GM23338 (cell line): ENCODE results near the gene HCFC1. TPM values are rescaled to one million over a fixed set of nuclear protein-coding genes. Genes with fewer than 3 reads are reported as not detected.
A peak's percentile ranks its signal among the peaks of the same experiment; 100 is the strongest.

Experiments used
- ATAC-seq: fragments of 200-7000 bp; cut with Tn5 transposase; 3 replicates; pipeline ENCODE4 v1.9.1; 2020
- DNase-seq: peaks from one replicate; pipeline ENCODE4 v3.0.0-alpha.2; 2015; ENCODE audit warnings: low spot score
- H2AFZ ChIP-seq: fragments of 200-600 bp; sonication (generic); 2 replicates; pipeline ENCODE4 v1.8.0; 2016; ENCODE audit warnings: antibody characterized with exemption, mild to moderate bottlenecking, moderate library complexity
- H3F3A ChIP-seq: fragments of 200-600 bp; sonication (generic); replicated peaks from 2 replicates; pipeline ENCODE4 v1.8.0; 2017; ENCODE audit warnings: antibody characterized with exemption, mixed run types, low read depth
- H3K27ac ChIP-seq: fragments of 200-600 bp; sonication (generic); 2 replicates; pipeline ENCODE4 v1.6.1; 2016; ENCODE audit warnings: low read depth
- H3K27me3 ChIP-seq: fragments of 200-600 bp; sonication (generic); 2 replicates; pipeline ENCODE4 v1.8.0; 2016; ENCODE audit warnings: mild to moderate bottlenecking, mixed run types, moderate library complexity; ENCODE audit not compliant: insufficient read depth
- H3K36me3 ChIP-seq: fragments of 200-600 bp; sonication (generic); 2 replicates; pipeline ENCODE4 v1.8.0; 2016; ENCODE audit warnings: mild to moderate bottlenecking; ENCODE audit not compliant: insufficient read depth
- H3K4me1 ChIP-seq: fragments of 200-600 bp; sonication (generic); 2 replicates; pipeline ENCODE4 v1.8.0; 2016; ENCODE audit warnings: mild to moderate bottlenecking, moderate library complexity; ENCODE audit not compliant: insufficient read depth
- H3K4me2 ChIP-seq: fragments of 200-600 bp; sonication (generic); 2 replicates; pipeline ENCODE4 v1.7.1; 2017; ENCODE audit warnings: mixed run types
- H3K4me3 ChIP-seq: fragments of 200-600 bp; sonication (generic); 2 replicates; pipeline ENCODE4 v1.6.1; 2016; ENCODE audit warnings: mixed run types
- H3K79me2 ChIP-seq: fragments of 200-600 bp; sonication (generic); replicated peaks from 2 replicates; pipeline ENCODE4 v1.8.0; 2017; ENCODE audit warnings: mild to moderate bottlenecking; ENCODE audit not compliant: insufficient read depth
- H3K9me2 ChIP-seq: fragments of 200-600 bp; sonication (generic); 2 replicates; pipeline ENCODE4 v1.8.0; 2017; ENCODE audit not compliant: insufficient read depth
- H4K20me1 ChIP-seq: fragments of 200-600 bp; sonication (generic); replicated peaks from 2 replicates; pipeline ENCODE4 v1.8.0; 2017; ENCODE audit warnings: mild to moderate bottlenecking; ENCODE audit not compliant: insufficient read depth
- H3K27ac Mint-ChIP-seq: 2 replicates; pipeline ENCODE4 v1.8.0; 2020; ENCODE audit warnings: inconsistent platforms, mild to moderate bottlenecking, moderate library complexity, mixed read lengths
- H3K27me3 Mint-ChIP-seq: 3 replicates; pipeline ENCODE4 v1.8.0; 2022; ENCODE audit warnings: low read depth, mild to moderate bottlenecking, moderate library complexity, mixed read lengths, inconsistent platforms; ENCODE audit not compliant: insufficient read depth, poor library complexity
- H3K36me3 Mint-ChIP-seq: 3 replicates; pipeline ENCODE4 v1.8.0; 2021; ENCODE audit warnings: low read depth, mild to moderate bottlenecking, inconsistent platforms, moderate library complexity, mixed read lengths
- H3K4me1 Mint-ChIP-seq: 3 replicates; pipeline ENCODE4 v1.8.0; 2020; ENCODE audit warnings: mild to moderate bottlenecking, inconsistent platforms, mixed read lengths
- H3K4me3 Mint-ChIP-seq: 3 replicates; pipeline ENCODE4 v1.8.0; 2021; ENCODE audit warnings: moderate library complexity, mild to moderate bottlenecking, inconsistent platforms, mixed read lengths
- H3K9me3 Mint-ChIP-seq: 3 replicates; pipeline ENCODE4 v1.8.0; 2020; ENCODE audit warnings: moderate library complexity, mild to moderate bottlenecking, inconsistent platforms, mixed read lengths
- EZH2phosphoT487 ChIP-seq: fragments of 200-600 bp; sonication (generic); IDR thresholded peaks from one replicate; pipeline ENCODE4 v1.8.1; 2018; ENCODE audit warnings: antibody characterized with exemption; ENCODE audit not compliant: unreplicated experiment
- JUNB ChIP-seq: IDR thresholded peaks from one replicate; pipeline ENCODE4 v1.6.1; 2016; ENCODE audit warnings: antibody characterized with exemption; ENCODE audit not compliant: unreplicated experiment
- POLR2AphosphoS5 ChIP-seq: IDR thresholded peaks from 2 replicates; pipeline ENCODE4 v1.6.1; 2016; ENCODE audit warnings: antibody characterized with exemption, low read depth
- REST ChIP-seq: IDR thresholded peaks from one replicate; pipeline ENCODE4 v1.6.1; 2018; ENCODE audit warnings: antibody characterized with exemption; ENCODE audit not compliant: unreplicated experiment
- STAT1 ChIP-seq: IDR thresholded peaks from one replicate; pipeline ENCODE4 v1.6.1; 2016; ENCODE audit warnings: antibody characterized with exemption; ENCODE audit not compliant: unreplicated experiment
- ZNF331 ChIP-seq: fragments of 250-450 bp; sonication (Bioruptor Pico); IDR thresholded peaks from 2 replicates; pipeline ENCODE4 v1.5.0; 2020; ENCODE audit warnings: low read depth, mild to moderate bottlenecking, moderate library complexity
- ZNF462 ChIP-seq: fragments of 250-450 bp; sonication (Bioruptor Pico); IDR thresholded peaks from 2 replicates; pipeline ENCODE4 v1.5.0; 2020; ENCODE audit warnings: mild to moderate bottlenecking, moderate library complexity
- polyA plus RNA-seq: library from polyadenylated mRNA; unstranded; fragments of >200 nt; fragmentation: Nextera tagmentation; extraction: Ambion mirVana; gene quantifications from 2 replicates; pipeline ENCODE4 v1.2.1, GENCODE V29; 2016
- total RNA-seq: library from RNA; depleted of rRNA; stranded (reverse); fragments of >200 nt; shearing (Covaris generic); gene quantifications from 2 replicates; pipeline ENCODE4 v1.2.3, GENCODE V29; 2014

Gene HCFC1
- total and polyA plus RNA-seq, 2 experiments from 2014 or later: 33.0 to 188 TPM

- Histone ChIP-seq H4K20me1 (no peaks in the 10 kb centered on the region), H3K27ac (no peak overlapping the region), H3K4me3 (no peak overlapping the region), H3F3A (no peaks in the 10 kb centered on the region), H3K79me2 (no peaks in the 10 kb centered on the region), H2AFZ (no peak overlapping the region), H3K27me3 (no peaks in the 10 kb centered on the region), H3K9me2 (no peaks in the 10 kb centered on the region), H3K4me1 (peaks cover 5% of the 10 kb centered on the region; the same call in 1 of the 2 replicates), H3K4me2 (no peak overlapping the region), H3K36me3 (no peaks in the 10 kb centered on the region)
- no peaks in the 10 kb centered on the region for H3K36me3 Mint-ChIP-seq
- H3K4me1 Mint-ChIP-seq: peaks cover 26% of the 10 kb centered on the region
- H3K27me3 Mint-ChIP-seq: peaks cover 15% of the 10 kb centered on the region
- no peak for TF ChIP-seq ZNF331 (CRISPR knock-in tag)
- TF ChIP-seq STAT1: no peak
- TF ChIP-seq REST: no peak
- peak overlapping the region; percentile 72 for H3K27ac Mint-ChIP-seq
- DNase-seq (peak; percentile 57), ATAC-seq (peak; percentile 44)
- H3K4me3 Mint-ChIP-seq: peak overlapping the region; percentile 33; the same call in 2 of the 3 replicates
- H3K9me3 Mint-ChIP-seq: no peaks in the 10 kb centered on the region; the same call in 2 of the 3 replicates
These were observed 70.5 kb downstream of the HCFC1 start for GRCh38 chrX:153900831-153901752.

- peaks cover 15% of the 10 kb centered on the region for H3K4me1 Mint-ChIP-seq
- peaks cover 8% of the 10 kb centered on the region for H3K27me3 Mint-ChIP-seq
- H3F3A ChIP-seq: no peaks in the 10 kb centered on the region
- H3K4me2 ChIP-seq: no peak overlapping the region
- no peak overlapping the region for H3K4me3 Mint-ChIP-seq
- no peaks in the 10 kb centered on the region for H4K20me1 ChIP-seq
- no peaks in the 10 kb centered on the region for H3K27me3 ChIP-seq
- no peak overlapping the region for H3K27ac ChIP-seq
- no peaks in the 10 kb centered on the region for H3K36me3 ChIP-seq
- no peak overlapping the region for H2AFZ ChIP-seq
- no peaks in the 10 kb centered on the region for H3K9me2 ChIP-seq
- H3K36me3 Mint-ChIP-seq: no peaks in the 10 kb centered on the region
- H3K27ac Mint-ChIP-seq: no peak overlapping the region
- no peaks in the 10 kb centered on the region; the same call in 2 of the 3 replicates for H3K9me3 Mint-ChIP-seq
- DNase-seq: no peak
- H3K79me2 ChIP-seq: no peaks in the 10 kb centered on the region
- H3K4me1 ChIP-seq: peaks cover 5% of the 10 kb centered on the region; the same call in 1 of the 2 replicates
- no peak overlapping the region for H3K4me3 ChIP-seq
- no peak for ATAC-seq
- TF ChIP-seq EZH2phosphoT487 (no peak), POLR2AphosphoS5 (no peak), ZNF462 (CRISPR knock-in tag) (no peak), JUNB (no peak)
These were observed 73.7 kb downstream of the HCFC1 start for GRCh38 chrX:153897899-153898298.
